Measurements from ENCODE around the gene NBAS. TPM values are rescaled to one million over a fixed set of nuclear protein-coding genes. Genes with fewer than 3 reads are reported as not detected.

Gene NBAS
- total RNA-seq, 2 experiments from 2014 or later = 28.2 to 31.8 TPM

GRCh38 chr2:15565994-15566671 lies 5.0 kb upstream of the NBAS start:
- Mint-ChIP-seq H3K36me3 (ENCODE audit: low read depth) (peaks cover 4% of the 10 kb centered on the region), H3K9me3 (ENCODE audit: insufficient read depth) (no peaks in the 10 kb centered on the region), H3K27me3 (ENCODE audit: low read depth) (peaks cover 7% of the 10 kb centered on the region), H3K4me3 (no peak overlapping the region), H3K27ac (no peak overlapping the region), H3K4me1 (ENCODE audit: low read depth) (peaks cover 19% of the 10 kb centered on the region)
- POLR2A ChIA-PET = no interaction called here
- CTCF ChIA-PET = interaction anchor here (1.5 kb wide), 1 partner anchor 11 kb away, joined by 11 read pairs; no protein-coding TSS in a partner anchor
- ATAC-seq (no peak), DNase-seq (no peak)

- Mint-ChIP-seq H3K4me3 (no peak overlapping the region), H3K4me1 (ENCODE audit: low read depth) (peaks cover 21% of the 10 kb centered on the region), H3K9me3 (ENCODE audit: insufficient read depth) (no peaks in the 10 kb centered on the region), H3K27me3 (ENCODE audit: low read depth) (peaks cover 7% of the 10 kb centered on the region), H3K27ac (no peak overlapping the region), H3K36me3 (ENCODE audit: low read depth) (peaks cover 6% of the 10 kb centered on the region)
- DNase-seq (no peak), ATAC-seq (no peak)
- ChIA-PET CTCF (interaction anchor here (1.5 kb wide), 1 partner anchor 12 kb away, joined by 11 read pairs; no protein-coding TSS in a partner anchor), POLR2A (no interaction called here)
Observed at GRCh38 chr2:15565392-15565791, 4.3 kb upstream of the NBAS start.

GRCh38 chr2:15563227-15564100 lies 2.3 kb upstream of the NBAS start:
- POLR2A ChIA-PET = no interaction called here
- Mint-ChIP-seq H3K27ac (no peak overlapping the region), H3K27me3 (ENCODE audit: low read depth) (peaks cover 7% of the 10 kb centered on the region), H3K9me3 (ENCODE audit: insufficient read depth) (no peaks in the 10 kb centered on the region), H3K36me3 (ENCODE audit: low read depth) (peaks cover 6% of the 10 kb centered on the region), H3K4me1 (ENCODE audit: low read depth) (peaks cover 36% of the 10 kb centered on the region), H3K4me3 (no peak overlapping the region)
- ATAC-seq = no peak
- CTCF ChIA-PET = interaction anchor here (5.5 kb wide), 1 partner anchor 14 kb away, joined by 33 read pairs; no protein-coding TSS in a partner anchor
- no peak for DNase-seq

- ChIA-PET POLR2A (interaction anchor here (1.3 to 1.7 kb wide), 3 partner anchors 8 to 29 kb away, joined by 4 to 8 read pairs (median 6); partner anchors contain the start of gene DDX1), CTCF (interaction anchor here (2.5 to 5.5 kb wide), 2 partner anchors 15 to 16 kb away, joined by 9 to 33 read pairs; no protein-coding TSS in a partner anchor)
- ATAC-seq = no peak
- no peaks in the 10 kb centered on the region for H3K9me3 Mint-ChIP-seq (ENCODE audit: insufficient read depth)
- peak overlapping the region; percentile 95 for H3K27ac Mint-ChIP-seq
- peaks cover 41% of the 10 kb centered on the region for H3K4me1 Mint-ChIP-seq (ENCODE audit: low read depth)
- H3K36me3 Mint-ChIP-seq (ENCODE audit: low read depth) = peaks cover 11% of the 10 kb centered on the region
- no peak for DNase-seq
- peaks cover 5% of the 10 kb centered on the region for H3K27me3 Mint-ChIP-seq (ENCODE audit: low read depth)
- peak overlapping the region; percentile 99 for H3K4me3 Mint-ChIP-seq
Observed at GRCh38 chr2:15562354-15563031, 1.4 kb upstream of the NBAS start.

DNA sequence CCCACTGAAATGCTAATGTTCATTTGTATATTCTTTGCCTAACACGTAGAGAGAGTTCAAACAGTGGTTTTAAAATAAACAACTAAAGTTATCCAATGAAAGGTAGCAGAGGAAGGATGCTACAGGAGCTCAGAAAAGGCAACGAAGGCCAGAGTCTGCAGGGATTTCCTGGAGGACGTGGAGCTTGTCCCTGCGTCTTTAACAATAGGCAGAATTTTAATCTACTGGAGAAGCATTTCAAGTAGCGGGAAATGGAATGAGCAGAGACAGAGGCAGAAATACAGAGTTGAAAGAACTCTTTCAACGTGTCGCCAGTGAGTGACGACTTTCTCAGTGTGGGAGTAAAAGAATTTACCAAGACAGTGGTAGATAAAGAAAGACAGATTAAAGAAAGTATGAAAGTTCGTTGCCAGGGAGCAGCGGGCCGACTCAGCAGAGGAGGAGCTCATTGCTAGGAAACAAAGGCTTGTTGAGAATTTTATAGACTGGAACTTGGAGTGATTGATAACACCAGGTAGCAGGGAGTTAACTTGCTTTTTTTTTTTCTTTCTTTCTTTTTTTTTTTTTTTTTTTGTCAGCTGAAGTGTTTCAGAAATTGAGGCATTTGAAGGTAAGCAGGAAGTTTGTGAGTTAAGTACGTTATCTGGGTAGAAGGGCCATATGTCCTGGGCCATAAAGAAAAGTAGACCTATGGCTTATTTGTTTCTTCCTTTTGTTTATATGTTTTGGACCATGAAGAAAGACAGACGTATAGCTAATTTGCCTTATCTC lies 625 bp upstream of the NBAS start:
- ATAC-seq = peak; percentile 32
- peak; percentile 29 for DNase-seq
- peaks cover 41% of the 10 kb centered on the region for H3K4me1 Mint-ChIP-seq (ENCODE audit: low read depth)

DNA sequence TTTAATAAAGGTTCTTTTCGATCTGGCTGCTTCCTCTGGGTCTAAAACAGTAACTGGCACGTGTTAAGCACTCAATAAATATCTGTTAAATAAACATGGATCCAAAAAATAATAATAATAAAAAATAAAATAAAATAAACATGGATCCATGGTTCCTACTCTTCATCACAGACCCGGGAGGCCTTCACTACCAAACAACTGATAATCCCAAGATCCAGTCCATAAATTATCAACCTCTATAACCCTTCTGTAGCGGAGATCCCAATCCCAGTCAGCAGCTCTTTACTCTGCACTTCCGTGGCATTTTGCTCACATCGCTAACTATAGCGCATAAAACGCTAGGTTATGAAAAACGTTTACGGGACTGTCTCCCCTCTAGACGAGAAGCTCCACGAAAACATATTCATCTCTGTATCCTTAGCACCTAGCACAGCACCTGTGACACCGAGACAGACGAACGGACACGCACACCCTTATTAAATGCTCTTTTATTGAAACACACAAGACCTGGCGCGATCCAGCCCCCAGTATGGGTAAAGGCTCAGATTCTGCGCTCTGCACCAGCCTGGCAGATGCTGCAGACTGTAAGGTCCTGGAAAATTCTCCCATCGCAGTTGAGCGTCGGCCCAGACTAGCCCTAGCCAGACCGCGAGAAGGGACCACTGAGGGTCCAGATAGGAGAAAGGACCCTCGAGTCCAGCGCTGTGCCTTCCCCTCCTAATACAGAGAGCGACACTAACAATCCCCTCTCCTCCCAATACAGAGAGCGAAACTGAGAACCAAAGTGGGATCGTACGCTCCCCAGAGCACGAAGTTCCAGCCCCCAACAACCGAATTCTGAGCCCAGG lies 770 bp downstream of the NBAS start:
- H3K36me3 Mint-ChIP-seq (ENCODE audit: low read depth) = peaks cover 13% of the 10 kb centered on the region
- DNase-seq (peak; percentile 38), ATAC-seq (peak; percentile 56)
- POLR2A ChIA-PET = interaction anchor here (1.3 to 1.7 kb wide), 2 partner anchors 10 to 24 kb away, joined by 5 to 6 read pairs; no protein-coding TSS in a partner anchor
- H3K4me3 Mint-ChIP-seq = peak overlapping the region; percentile 99
- H3K9me3 Mint-ChIP-seq (ENCODE audit: insufficient read depth) = no peaks in the 10 kb centered on the region
- H3K4me1 Mint-ChIP-seq (ENCODE audit: low read depth) = peaks cover 41% of the 10 kb centered on the region
- CTCF ChIA-PET = interaction anchor here (2.5 to 5.5 kb wide), 2 partner anchors 14 to 17 kb away, joined by 9 to 33 read pairs; no protein-coding TSS in a partner anchor
- H3K27me3 Mint-ChIP-seq (ENCODE audit: low read depth) = peaks cover 1% of the 10 kb centered on the region
- peak overlapping the region; percentile 95 for H3K27ac Mint-ChIP-seq

More for the DNA sequence above, 625 bp upstream of the NBAS start:
- peaks cover 4% of the 10 kb centered on the region for H3K27me3 Mint-ChIP-seq (ENCODE audit: low read depth)
- H3K4me3 Mint-ChIP-seq = peak overlapping the region; percentile 99
- POLR2A ChIA-PET = interaction anchor here (0.7 to 1.7 kb wide), 6 partner anchors 9 to 30 kb away, joined by 3 to 8 read pairs (median 4); partner anchors contain the start of gene DDX1
- CTCF ChIA-PET = interaction anchor here (2.5 to 5.5 kb wide), 2 partner anchors 15 kb away, joined by 9 to 33 read pairs; no protein-coding TSS in a partner anchor
- peak overlapping the region; percentile 95 for H3K27ac Mint-ChIP-seq
- peaks cover 11% of the 10 kb centered on the region for H3K36me3 Mint-ChIP-seq (ENCODE audit: low read depth)
- H3K9me3 Mint-ChIP-seq (ENCODE audit: insufficient read depth) = no peaks in the 10 kb centered on the region

DNA sequence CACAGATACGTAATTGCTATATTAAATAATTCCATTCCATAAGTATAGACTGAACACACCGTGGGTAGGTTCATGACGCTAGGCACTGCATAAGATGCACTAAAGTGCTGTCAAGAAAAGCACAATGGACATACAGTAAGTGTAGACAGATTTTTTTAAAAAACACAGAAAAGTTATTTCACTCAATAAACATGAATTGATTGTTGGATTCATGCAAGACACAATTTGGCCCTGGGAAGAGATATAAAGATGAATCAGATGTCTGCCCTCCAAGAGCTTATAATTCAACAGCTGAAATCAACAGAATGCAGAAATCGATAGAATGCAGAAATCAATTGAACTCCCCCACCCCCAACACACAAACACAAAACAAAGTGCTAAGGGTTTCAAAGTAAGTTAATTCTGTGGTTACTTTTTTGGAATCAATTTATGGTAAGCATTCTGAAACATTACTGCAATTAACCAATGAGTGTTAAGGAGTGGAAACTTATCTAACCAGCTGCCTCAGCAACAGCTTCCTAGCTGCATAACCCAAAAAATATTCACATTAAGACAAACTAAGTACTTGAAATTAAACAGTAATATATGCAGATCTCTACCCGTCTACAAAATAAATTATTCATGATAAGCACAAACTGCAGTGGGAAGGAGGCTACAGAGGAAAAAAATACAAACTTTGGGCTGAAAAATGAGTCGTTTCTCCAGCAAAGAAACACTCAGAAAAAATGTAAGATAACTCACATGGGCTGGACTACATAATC lies 1.6 kb downstream of the NBAS start:
- Mint-ChIP-seq H3K4me3 (peak overlapping the region; percentile 57), H3K27me3 (ENCODE audit: low read depth) (no peaks in the 10 kb centered on the region), H3K9me3 (ENCODE audit: insufficient read depth) (no peaks in the 10 kb centered on the region), H3K27ac (no peak overlapping the region), H3K4me1 (ENCODE audit: low read depth) (peaks cover 41% of the 10 kb centered on the region), H3K36me3 (ENCODE audit: low read depth) (peaks cover 13% of the 10 kb centered on the region)
- ATAC-seq (no peak), DNase-seq (no peak)
- POLR2A ChIA-PET = no interaction called here
- CTCF ChIA-PET = interaction anchor here (5.5 kb wide), 1 partner anchor 18 kb away, joined by 33 read pairs; no protein-coding TSS in a partner anchor

- ChIA-PET CTCF (interaction anchor here (1.8 to 5.5 kb wide), 2 partner anchors 12 to 19 kb away, joined by 4 to 33 read pairs; no protein-coding TSS in a partner anchor), POLR2A (interaction anchor here (1.0 kb wide), 1 partner anchor 32 kb away, joined by 3 read pairs; no protein-coding TSS in a partner anchor)
- ATAC-seq = no peak
Observed at GRCh38 chr2:15557887-15558311, 3.2 kb downstream of the NBAS start.

DNA sequence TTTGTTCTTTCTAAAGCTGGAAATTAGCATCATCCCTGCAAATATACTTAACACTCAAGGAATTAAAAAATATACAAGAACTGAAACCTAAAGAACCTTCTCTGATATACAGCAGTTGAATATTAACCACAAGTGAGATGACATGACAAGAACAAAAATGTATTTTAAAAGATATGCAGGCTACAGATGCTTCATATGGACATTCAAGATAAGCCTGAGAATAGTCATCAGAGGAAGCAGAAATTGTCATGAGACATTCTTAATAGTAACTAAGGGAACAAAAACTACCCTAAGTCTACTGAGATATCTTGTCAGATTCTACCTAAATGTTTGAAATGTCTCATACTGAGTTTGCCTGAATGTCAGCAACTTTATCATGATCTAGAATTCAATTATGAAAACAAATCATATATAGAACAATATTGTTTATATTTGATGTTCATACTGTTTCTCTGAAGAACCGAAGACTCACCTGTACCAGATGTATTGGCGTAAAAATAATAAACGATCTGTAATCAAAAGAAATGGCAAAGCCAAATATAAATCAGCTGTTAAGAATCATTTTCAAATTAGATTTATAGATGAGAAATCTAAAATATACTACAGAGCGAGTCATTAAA lies 4.7 kb downstream of the NBAS start:
- peaks cover 18% of the 10 kb centered on the region for H3K36me3 Mint-ChIP-seq (ENCODE audit: low read depth)
- CTCF ChIA-PET = no interaction called here
- POLR2A ChIA-PET = no interaction called here
- H3K27me3 Mint-ChIP-seq (ENCODE audit: low read depth) = no peaks in the 10 kb centered on the region
- ATAC-seq (no peak), DNase-seq (no peak)
- H3K4me1 Mint-ChIP-seq (ENCODE audit: low read depth) = peaks cover 25% of the 10 kb centered on the region
- no peak overlapping the region for H3K4me3 Mint-ChIP-seq
- no peaks in the 10 kb centered on the region for H3K9me3 Mint-ChIP-seq (ENCODE audit: insufficient read depth)
- H3K27ac Mint-ChIP-seq = no peak overlapping the region

More at GRCh38 chr2:15557887-15558311, 3.2 kb downstream of the NBAS start:
- Mint-ChIP-seq H3K36me3 (ENCODE audit: low read depth) (peaks cover 17% of the 10 kb centered on the region), H3K4me1 (ENCODE audit: low read depth) (peaks cover 39% of the 10 kb centered on the region), H3K4me3 (no peak overlapping the region), H3K27ac (no peak overlapping the region), H3K27me3 (ENCODE audit: low read depth) (no peaks in the 10 kb centered on the region), H3K9me3 (ENCODE audit: insufficient read depth) (no peaks in the 10 kb centered on the region)
- DNase-seq = no peak
